Right lobe of liver (tissue), 6 donors: ENCODE measurements around the gene B4GALT1. TPM values are rescaled to one million over a fixed set of nuclear protein-coding genes. Genes with fewer than 3 reads are reported as not detected.

ENCODE experiments used
- ATAC-seq, 4 donors: fragments of 200-7000 bp; cut with Tn5 transposase; one replicate each; pipeline ENCODE4 v1.9.1; 2020; ENCODE audit warnings: mild to moderate bottlenecking in 4 of 4, moderate library complexity in 4 of 4
- DNase-seq, 3 donors: peaks; one replicate each; pipeline ENCODE4 v3.0.0-alpha.2; 2020
- H3K27ac ChIP-seq, 3 donors: fragments of 200-600 bp; one replicate each; pipeline ENCODE4 v1.8.0; 2022
- H3K27me3 ChIP-seq, 2 donors: fragments of 200-600 bp; one replicate each; pipeline ENCODE4 v1.8.0; 2022
- H3K36me3 ChIP-seq, 4 donors: fragments of 200-600 bp; sonication (generic) in 1 of 4; one replicate each; pipeline versions ENCODE4 v1.5.1 to v1.8.0; 2017 to 2022; ENCODE audit warnings: control low read depth in 1 of 4
- H3K4me1 ChIP-seq, 4 donors: fragments of 200-600 bp; sonication (generic) in 1 of 4; one replicate each; pipeline versions ENCODE4 v1.5.1 to v1.8.0; 2017 to 2022; ENCODE audit warnings: control low read depth in 1 of 4
- H3K4me3 ChIP-seq, 3 donors: fragments of 200-600 bp; one replicate each; pipeline ENCODE4 v1.8.0; 2022
- H3K9me3 ChIP-seq, 4 donors: fragments of 200-600 bp; sonication (generic) in 1 of 4; one replicate each; pipeline versions ENCODE4 v1.5.1 to v1.8.0; 2017 to 2022; ENCODE audit warnings: control low read depth in 1 of 4
- POLR2A ChIP-seq: fragments of 450-650 bp; IDR thresholded peaks from one replicate; pipeline ENCODE4 v1.6.1; 2017; ENCODE audit warnings: antibody characterized with exemption, mild to moderate bottlenecking
- WGBS: methylation state at CpG from one replicate; pipeline ENCODE4 v1.1.6; 2018; ENCODE audit warnings: low coverage, low lambda C conversion rate; ENCODE audit not compliant: insufficient coverage; ENCODE audit errors: missing lambda C conversion rate; 5-methylcytosine and 5-hydroxymethylcytosine counted together
- intact Hi-C, 2 donors: fragments of 100-400 bp; cut with DNase I; formaldehyde crosslinking; loops; one replicate each; pipeline versions ENCODE4 v1.11.2 to v1.14.1; 2022
- small RNA-seq, 2 experiments: library from RNA; depleted of rRNA; stranded (forward); fragments of <200 nt; gene quantifications; one replicate each; pipeline ENCODE3, GENCODE V24; 2016
- total RNA-seq, 6 experiments: library from RNA; depleted of rRNA in 2 of 6; stranded (reverse); fragments of >200 nt in 2 of 6; fragmentation: NEBNext Ultra II Directional in 3 of 6; extraction: Animal tissue kit (Norgen Biotek cat#: 25700) in 3 of 6; gene quantifications; one replicate each; pipeline versions ENCODE4 v1.1.0 to v1.2.4, GENCODE V29; 2016 to 2023
- TF ChIP-seq, protein P1 (sequence below), 4 donors: fragments of 200-600 bp in 3 of 4; fragments of 450-650 bp in 1 of 4; IDR thresholded peaks; one replicate each; pipeline versions ENCODE4 v1.5.1 to v1.8.0; 2016 to 2022; ENCODE audit warnings: antibody characterized with exemption in 4 of 4, mild to moderate bottlenecking in 2 of 4
- donor health status: DM: no; HTN: yes; CAD: no.
- donor health status: DM: no; HTN: no; CAD: no.
- donor health status: DM: no; HTN: no; CAD: no.
- donor health status: DM: no; HTN: yes; CAD: no.
- donor health status: DM: no; HTN: yes; CAD: no.

The B4GALT1 gene
- total RNA-seq, 6 experiments from 2014 or later, result 48.5 to 145 (median 79.5) TPM

DNA sequence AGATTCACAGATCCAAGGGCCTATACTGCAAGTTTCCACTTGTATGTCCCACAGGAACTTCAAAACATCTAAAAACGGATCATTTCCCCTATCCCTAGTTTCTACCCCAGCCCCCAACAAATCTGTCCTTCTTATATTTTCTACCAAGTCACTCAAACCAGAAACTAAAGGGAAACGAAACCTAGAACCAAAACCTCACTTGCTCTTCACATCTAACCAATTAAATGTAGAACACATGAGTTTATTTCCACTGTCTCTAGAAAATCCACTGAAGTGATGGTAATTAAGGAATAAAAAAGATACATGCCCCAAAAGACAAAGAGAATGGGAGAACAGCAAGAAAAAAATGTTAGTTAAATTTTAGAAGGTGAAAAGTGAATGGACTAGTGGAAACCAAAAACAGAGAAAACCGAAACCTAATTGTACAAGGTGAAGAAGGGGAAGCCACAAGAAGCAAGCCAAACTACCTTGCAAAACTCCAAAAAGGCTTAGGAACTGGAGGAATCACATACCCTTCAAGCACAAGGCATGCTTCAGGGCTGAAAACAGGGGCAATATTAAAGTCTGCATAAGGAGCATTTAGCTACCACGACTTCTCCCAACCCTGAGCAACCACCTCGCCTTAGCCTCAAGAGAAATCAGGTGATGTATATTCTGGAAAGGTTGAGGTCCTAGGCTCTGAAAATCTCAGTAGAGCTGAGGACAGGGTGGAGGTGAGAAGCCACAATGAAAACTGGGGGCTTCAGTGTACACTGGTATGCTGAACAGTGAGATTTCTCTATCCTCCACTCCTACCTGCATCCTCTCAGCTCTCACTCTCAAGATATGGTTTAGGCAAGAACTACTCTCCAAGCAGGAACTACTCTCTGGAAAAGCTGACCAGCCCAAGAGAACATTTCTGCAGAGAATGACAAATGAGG, 101.7 kb downstream of the B4GALT1 start:
- intact Hi-C loops, result no loop called here
- H3K4me3 ChIP-seq, result no peak overlapping the region
- TF ChIP-seq POLR2A, result no peak
- TF ChIP-seq, protein P1, sequence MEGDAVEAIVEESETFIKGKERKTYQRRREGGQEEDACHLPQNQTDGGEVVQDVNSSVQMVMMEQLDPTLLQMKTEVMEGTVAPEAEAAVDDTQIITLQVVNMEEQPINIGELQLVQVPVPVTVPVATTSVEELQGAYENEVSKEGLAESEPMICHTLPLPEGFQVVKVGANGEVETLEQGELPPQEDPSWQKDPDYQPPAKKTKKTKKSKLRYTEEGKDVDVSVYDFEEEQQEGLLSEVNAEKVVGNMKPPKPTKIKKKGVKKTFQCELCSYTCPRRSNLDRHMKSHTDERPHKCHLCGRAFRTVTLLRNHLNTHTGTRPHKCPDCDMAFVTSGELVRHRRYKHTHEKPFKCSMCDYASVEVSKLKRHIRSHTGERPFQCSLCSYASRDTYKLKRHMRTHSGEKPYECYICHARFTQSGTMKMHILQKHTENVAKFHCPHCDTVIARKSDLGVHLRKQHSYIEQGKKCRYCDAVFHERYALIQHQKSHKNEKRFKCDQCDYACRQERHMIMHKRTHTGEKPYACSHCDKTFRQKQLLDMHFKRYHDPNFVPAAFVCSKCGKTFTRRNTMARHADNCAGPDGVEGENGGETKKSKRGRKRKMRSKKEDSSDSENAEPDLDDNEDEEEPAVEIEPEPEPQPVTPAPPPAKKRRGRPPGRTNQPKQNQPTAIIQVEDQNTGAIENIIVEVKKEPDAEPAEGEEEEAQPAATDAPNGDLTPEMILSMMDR (IDR thresholded peaks at IDR 0.05), result no peak
- H3K36me3 ChIP-seq, result peaks cover 7 to 78% (median 26%) of the 10 kb centered on the region in 4 donors
- no peak overlapping the region for H3K27ac ChIP-seq
- H3K27me3 ChIP-seq, result no peaks in the 10 kb centered on the region
- no peaks in the 10 kb centered on the region for H3K4me1 ChIP-seq
- 69% methylated on average over 3 of the region's 5 CpGs for WGBS
- ATAC-seq, result peak in 1 of 4 donors; percentile 35
- no peak for DNase-seq
- no peaks in the 10 kb centered on the region for H3K9me3 ChIP-seq

Small RNA genes lying within 50 kb of the gene (small RNA-seq; reads per million reads assigned to genes)
- 0 reads per million in 2 experiments for gene RNU4ATAC15P

Other genes with a start within 250 kb of the B4GALT1 start
- 10 to 100 TPM; 11.4 to 23.2 (median 15.3) TPM for gene APTX, start 165.7 kb downstream of the B4GALT1 start, total RNA-seq
- 100 to 1,000 TPM in 2 of 6 experiments, 10 to 100 TPM in 4; 60.1 to 130 (median 93.9) TPM for gene DNAJA1, start 142.1 kb downstream of the B4GALT1 start, total RNA-seq
- 10 to 100 TPM in 2 of 6 experiments, 1 to 10 TPM in 4; 7.0 to 10.4 (median 8.5) TPM for gene SMU1, start 90.7 kb downstream of the B4GALT1 start, total RNA-seq
- gene SPINK4, start 72.8 kb upstream of the B4GALT1 start, total RNA-seq, result not detected
- 10 to 100 TPM; 28.8 to 42.6 (median 38.1) TPM for gene BAG1, start 97.4 kb upstream of the B4GALT1 start, total RNA-seq
- 10 to 100 TPM; 19.7 to 30.3 (median 26.0) TPM for gene CHMP5, start 97.7 kb upstream of the B4GALT1 start, total RNA-seq
- gene NFX1, start 123.2 kb upstream of the B4GALT1 start, total RNA-seq, result 10 to 100 TPM; 22.6 to 29.2 (median 24.8) TPM
- 10 to 100 TPM; 10.4 to 25.1 (median 16.6) TPM for gene AQP7, start 235.2 kb upstream of the B4GALT1 start, total RNA-seq